Measurements from ENCODE around the gene AKR1B15. TPM values are rescaled to one million over a fixed set of nuclear protein-coding genes. Genes with fewer than 3 reads are reported as not detected.
"Not testable (repeated sequence)": the region's sequence is repeated elsewhere in the genome, so short reads cannot be mapped to it uniquely, and the experiment has no call there.

Gene AKR1B15
- total RNA-seq, 1 donor from 2014 or later: not detected

DNA sequence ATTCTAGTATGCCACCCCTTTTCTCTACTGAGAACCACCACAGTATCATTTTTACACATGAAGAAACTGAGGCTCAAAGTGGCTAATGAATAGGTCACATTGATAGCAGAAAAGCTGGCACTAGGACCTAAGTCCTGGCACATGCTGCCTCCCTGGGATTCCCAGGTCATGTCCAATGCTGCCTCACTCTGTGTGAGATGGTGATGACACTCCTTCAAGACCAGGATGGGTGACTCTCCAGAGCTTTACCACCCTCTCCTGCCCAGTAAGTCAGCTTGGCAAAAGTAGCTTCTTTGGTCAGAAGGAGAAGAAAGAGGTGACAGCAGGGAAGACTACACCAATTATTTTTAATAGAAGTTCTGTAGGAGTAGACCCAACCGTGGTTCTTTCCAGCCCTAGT lies 34.8 kb upstream of the AKR1B15 start:
- no peaks in the 10 kb centered on the region for H3K36me3 Mint-ChIP-seq (ENCODE audit: low read depth)
- H3K9me3 Mint-ChIP-seq: no peaks in the 10 kb centered on the region
- peaks cover 25% of the 10 kb centered on the region for H3K27me3 Mint-ChIP-seq (ENCODE audit: low read depth)
- H3K4me1 Mint-ChIP-seq: peaks cover 5% of the 10 kb centered on the region
- H3K27ac Mint-ChIP-seq (ENCODE audit: unreplicated experiment): no peak overlapping the region
- H3K4me3 Mint-ChIP-seq: no peak overlapping the region
- TF ChIP-seq, protein P1, sequence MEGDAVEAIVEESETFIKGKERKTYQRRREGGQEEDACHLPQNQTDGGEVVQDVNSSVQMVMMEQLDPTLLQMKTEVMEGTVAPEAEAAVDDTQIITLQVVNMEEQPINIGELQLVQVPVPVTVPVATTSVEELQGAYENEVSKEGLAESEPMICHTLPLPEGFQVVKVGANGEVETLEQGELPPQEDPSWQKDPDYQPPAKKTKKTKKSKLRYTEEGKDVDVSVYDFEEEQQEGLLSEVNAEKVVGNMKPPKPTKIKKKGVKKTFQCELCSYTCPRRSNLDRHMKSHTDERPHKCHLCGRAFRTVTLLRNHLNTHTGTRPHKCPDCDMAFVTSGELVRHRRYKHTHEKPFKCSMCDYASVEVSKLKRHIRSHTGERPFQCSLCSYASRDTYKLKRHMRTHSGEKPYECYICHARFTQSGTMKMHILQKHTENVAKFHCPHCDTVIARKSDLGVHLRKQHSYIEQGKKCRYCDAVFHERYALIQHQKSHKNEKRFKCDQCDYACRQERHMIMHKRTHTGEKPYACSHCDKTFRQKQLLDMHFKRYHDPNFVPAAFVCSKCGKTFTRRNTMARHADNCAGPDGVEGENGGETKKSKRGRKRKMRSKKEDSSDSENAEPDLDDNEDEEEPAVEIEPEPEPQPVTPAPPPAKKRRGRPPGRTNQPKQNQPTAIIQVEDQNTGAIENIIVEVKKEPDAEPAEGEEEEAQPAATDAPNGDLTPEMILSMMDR (conservative IDR thresholded peaks at IDR 0.05): no peak
- no peak for DNase-seq (ENCODE audit: low read depth, low spot score)

- Mint-ChIP-seq H3K4me1 (peaks cover 5% of the 10 kb centered on the region), H3K4me3 (no peak overlapping the region), H3K27me3 (ENCODE audit: low read depth) (peaks cover 25% of the 10 kb centered on the region), H3K27ac (ENCODE audit: unreplicated experiment) (no peak overlapping the region), H3K36me3 (ENCODE audit: low read depth) (no peaks in the 10 kb centered on the region), H3K9me3 (no peaks in the 10 kb centered on the region)
- TF ChIP-seq, protein P1 (conservative IDR thresholded peaks at IDR 0.05): peak; percentile 83
- peak; percentile 38 for DNase-seq (ENCODE audit: low read depth, low spot score)
Observed at GRCh38 chr7:134514663-134515062, 34.2 kb upstream of the AKR1B15 start.

DNA sequence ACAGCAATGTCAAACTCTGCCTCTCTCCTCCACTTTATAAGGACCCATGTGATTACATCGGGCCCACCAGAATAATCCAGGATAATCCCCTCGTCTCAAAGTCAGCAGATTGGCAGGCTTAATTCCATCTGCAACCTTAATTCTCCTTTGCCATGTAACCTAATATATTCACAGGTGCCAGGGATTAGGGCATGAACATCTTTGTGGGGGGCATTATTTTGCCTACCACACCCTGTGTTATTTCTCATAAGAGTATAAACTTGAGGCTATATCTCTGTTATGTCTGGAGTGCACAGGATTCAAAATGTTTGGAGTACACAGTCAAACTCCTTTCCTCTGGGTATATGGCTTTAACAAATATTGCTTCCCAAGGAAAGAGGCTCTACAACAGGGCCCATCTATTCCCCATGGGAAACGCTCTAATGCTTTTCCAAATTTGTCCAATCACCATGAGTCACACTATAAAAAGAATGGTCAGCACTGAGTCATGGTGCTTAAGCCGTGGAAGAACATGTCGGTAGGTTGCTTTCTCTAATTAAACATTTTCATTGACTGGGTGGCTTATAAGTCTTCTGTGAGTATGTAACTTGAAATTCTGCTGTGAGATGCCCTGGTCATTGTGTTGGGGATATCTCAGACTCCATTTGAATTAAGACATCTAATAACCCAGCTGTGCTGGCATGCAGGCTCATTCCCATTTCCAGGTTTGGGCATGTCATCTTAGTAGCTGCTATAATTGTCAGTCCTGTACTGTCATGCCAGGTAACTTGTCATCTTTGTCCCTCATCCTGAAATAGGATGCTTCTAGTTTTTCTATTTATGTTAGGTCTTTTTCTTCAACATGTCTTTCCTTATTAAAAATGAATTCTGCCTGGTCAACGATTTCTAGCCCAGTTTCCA lies 33.1 kb upstream of the AKR1B15 start:
- H3K4me1 Mint-ChIP-seq: peaks cover 5% of the 10 kb centered on the region
- TF ChIP-seq, protein P1 (conservative IDR thresholded peaks at IDR 0.05): no peak

GRCh38 chr7:134520130-134520529 lies 28.8 kb upstream of the AKR1B15 start:
- Mint-ChIP-seq H3K27me3 (ENCODE audit: low read depth) (peaks cover 23% of the 10 kb centered on the region), H3K4me3 (no peak overlapping the region), H3K9me3 (no peaks in the 10 kb centered on the region), H3K4me1 (no peaks in the 10 kb centered on the region), H3K36me3 (ENCODE audit: low read depth) (no peaks in the 10 kb centered on the region), H3K27ac (ENCODE audit: unreplicated experiment) (no peak overlapping the region)
- DNase-seq (ENCODE audit: low read depth, low spot score): no peak
- TF ChIP-seq, protein P1 (conservative IDR thresholded peaks at IDR 0.05): no peak

More for the DNA sequence above, 33.1 kb upstream of the AKR1B15 start:
- Mint-ChIP-seq H3K27ac (ENCODE audit: unreplicated experiment) (no peak overlapping the region), H3K36me3 (ENCODE audit: low read depth) (no peaks in the 10 kb centered on the region), H3K9me3 (no peaks in the 10 kb centered on the region), H3K4me3 (no peak overlapping the region), H3K27me3 (ENCODE audit: low read depth) (peaks cover 25% of the 10 kb centered on the region)
- no peak for DNase-seq (ENCODE audit: low read depth, low spot score)

DNA sequence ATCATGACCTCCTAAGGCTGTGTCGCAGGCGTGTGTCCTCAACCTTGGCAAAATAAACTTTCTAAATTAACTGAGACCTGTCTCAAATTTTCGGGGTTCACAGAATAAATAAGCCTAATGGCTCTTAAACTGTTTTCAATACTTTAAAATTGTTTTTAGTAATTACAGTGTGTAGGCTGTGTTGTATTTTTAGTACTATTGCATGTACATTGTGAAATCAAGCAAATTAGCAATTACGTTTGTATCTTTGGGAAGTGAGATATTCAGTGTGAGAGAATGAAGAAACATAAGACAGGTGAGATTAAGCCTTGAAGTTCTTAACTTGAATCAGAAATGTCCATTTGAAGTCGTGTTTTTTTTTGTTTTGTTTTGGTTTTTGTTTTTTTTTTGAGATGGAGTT lies 26.3 kb upstream of the AKR1B15 start:
- H3K27me3 Mint-ChIP-seq (ENCODE audit: low read depth): peaks cover 12% of the 10 kb centered on the region
- H3K4me1 Mint-ChIP-seq: no peaks in the 10 kb centered on the region
- H3K36me3 Mint-ChIP-seq (ENCODE audit: low read depth): no peaks in the 10 kb centered on the region
- TF ChIP-seq, protein P1 (conservative IDR thresholded peaks at IDR 0.05): no peak
- no peaks in the 10 kb centered on the region for H3K9me3 Mint-ChIP-seq
- H3K27ac Mint-ChIP-seq (ENCODE audit: unreplicated experiment): no peak overlapping the region
- no peak overlapping the region for H3K4me3 Mint-ChIP-seq
- DNase-seq (ENCODE audit: low read depth, low spot score): no peak

GRCh38 chr7:134525449-134525848 lies 23.5 kb upstream of the AKR1B15 start:
- not testable (repeated sequence) for H3K27ac Mint-ChIP-seq (ENCODE audit: unreplicated experiment); H3K4me1 Mint-ChIP-seq; H3K9me3 Mint-ChIP-seq; H3K4me3 Mint-ChIP-seq; H3K36me3 Mint-ChIP-seq (ENCODE audit: low read depth); DNase-seq (ENCODE audit: low read depth, low spot score)
- H3K27me3 Mint-ChIP-seq (ENCODE audit: low read depth): peaks cover 17% of the 10 kb centered on the region

DNA sequence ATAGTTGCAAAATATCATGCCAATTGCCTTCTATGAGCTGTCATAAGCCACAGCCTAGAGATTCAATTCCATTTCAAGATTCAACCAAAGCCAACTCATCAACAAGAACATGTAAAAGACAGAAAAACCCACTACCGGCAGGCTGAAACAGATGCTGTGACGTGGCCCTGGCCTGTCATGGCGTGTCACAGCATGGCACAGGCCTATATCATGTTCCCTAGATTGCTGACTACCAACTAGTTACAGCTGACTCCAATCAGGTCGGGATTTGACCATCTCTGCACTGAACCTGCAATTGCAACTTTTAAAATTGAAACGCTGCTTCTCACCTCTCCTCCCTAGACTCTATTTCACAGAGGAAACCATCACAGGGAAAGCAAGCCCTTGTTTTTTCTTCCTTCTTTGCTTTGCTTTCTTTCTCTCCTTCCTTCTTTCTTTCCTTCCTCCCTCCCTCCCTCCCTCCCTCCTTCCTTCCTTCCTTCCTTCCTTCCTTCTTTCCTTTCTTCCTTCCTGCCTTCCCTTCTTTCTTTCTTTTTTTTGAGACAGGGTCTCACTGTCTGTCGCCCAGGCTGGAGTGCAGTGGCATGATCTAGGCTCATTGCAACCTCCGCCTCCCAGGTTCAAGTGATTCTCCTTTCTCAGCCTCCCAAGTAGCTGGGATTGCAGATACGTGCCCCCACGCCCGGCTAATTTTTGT lies 22.2 kb upstream of the AKR1B15 start:
- H3K9me3 Mint-ChIP-seq; H3K27ac Mint-ChIP-seq (ENCODE audit: unreplicated experiment); H3K36me3 Mint-ChIP-seq (ENCODE audit: low read depth); H3K4me3 Mint-ChIP-seq; H3K4me1 Mint-ChIP-seq; DNase-seq (ENCODE audit: low read depth, low spot score): not testable (repeated sequence)
- peaks cover 17% of the 10 kb centered on the region for H3K27me3 Mint-ChIP-seq (ENCODE audit: low read depth)
